Caco-2 (cell line): ENCODE results near the gene SPATC1L. TPM values are rescaled to one million over a fixed set of nuclear protein-coding genes. Genes with fewer than 3 reads are reported as not detected.

Experiments
- BruUV-seq: library from RNA; stranded (reverse); fragments of 400-500 nt; replicated peaks from 2 replicates; lab custom pipeline; 2021; lab: Mats Ljungman, UMichigan
- CTCF ChIA-PET: fragments of 300-600 bp; sonication (Branson Sonifier 250); formaldehyde crosslinking; loops from one replicate; lab custom pipeline; 2022; ENCODE audit warnings: antibody characterized with exemption; lab: Charles Lee
- POLR2A ChIA-PET: fragments of 300-600 bp; sonication (Branson Sonifier 250); formaldehyde crosslinking; loops from one replicate; lab custom pipeline; 2022; ENCODE audit warnings: antibody characterized with exemption; lab: Charles Lee
- DNase-seq, 2 experiments: peaks; one replicate each; pipeline versions ENCODE4 v3.0.0 to v3.0.0-alpha.2; 2020 to 2022
- H3K27me3 ChIP-seq: replicated peaks from 2 replicates; pipeline ENCODE4 v1.6.0; 2011; ENCODE audit warnings: low read length; ENCODE audit not compliant: control insufficient read depth, insufficient read depth
- H3K36me3 ChIP-seq: 2 replicates; pipeline ENCODE4 v1.5.1; 2011; ENCODE audit warnings: low read length; ENCODE audit not compliant: control insufficient read depth, insufficient read depth
- H3K4me1 ChIP-seq: fragments of 250-450 bp; sonication (Bioruptor Pico); 2 replicates; pipeline ENCODE4 v1.5.1; 2020; ENCODE audit warnings: mild to moderate bottlenecking
- H3K4me3 ChIP-seq: 2 replicates; pipeline ENCODE4 v1.5.1; 2011; ENCODE audit warnings: low read depth, mild to moderate bottlenecking, control low read depth, low read length
- H3K9me3 ChIP-seq: fragments of 250-450 bp; sonication (Bioruptor Pico); 2 replicates; pipeline ENCODE4 v1.5.1; 2020; ENCODE audit warnings: mild to moderate bottlenecking, moderate library complexity
- H3K27ac Mint-ChIP-seq: one replicate; pipeline ENCODE4 v1.8.0; 2022; ENCODE audit warnings: mixed read lengths; ENCODE audit not compliant: unreplicated experiment
- H3K27me3 Mint-ChIP-seq: one replicate; pipeline ENCODE4 v1.8.0; 2022; ENCODE audit warnings: mixed read lengths; ENCODE audit not compliant: insufficient read depth, unreplicated experiment
- H3K36me3 Mint-ChIP-seq: one replicate; pipeline ENCODE4 v1.8.0; 2022; ENCODE audit warnings: mild to moderate bottlenecking, mixed read lengths; ENCODE audit not compliant: insufficient read depth, unreplicated experiment
- H3K4me1 Mint-ChIP-seq: one replicate; pipeline ENCODE4 v1.8.0; 2022; ENCODE audit warnings: low read depth, mixed read lengths; ENCODE audit not compliant: unreplicated experiment
- H3K4me3 Mint-ChIP-seq: one replicate; pipeline ENCODE4 v1.8.0; 2022; ENCODE audit warnings: mild to moderate bottlenecking, moderate library complexity, mixed read lengths; ENCODE audit not compliant: unreplicated experiment
- H3K9me3 Mint-ChIP-seq: one replicate; pipeline ENCODE4 v1.8.0; 2022; ENCODE audit warnings: mixed read lengths; ENCODE audit not compliant: unreplicated experiment
- CTCF ChIP-seq, 2 experiments: fragments of 200-600 bp in 1 of 2; IDR thresholded peaks; 1 replicate in 1 of 2; 2 replicates in 1 of 2; pipeline versions ENCODE4 v1.5.1 to v1.8.0; 2011 to 2022; ENCODE audit warnings: antibody characterized with exemption in 1 of 2, control low read depth in 1 of 2, inconsistent platforms in 1 of 2, low read depth in 1 of 2, low read length in 1 of 2, mild to moderate bottlenecking in 1 of 2, moderate library complexity in 1 of 2; ENCODE audit not compliant: insufficient read depth in 1 of 2, severe bottlenecking in 1 of 2, unreplicated experiment in 1 of 2
- intact Hi-C: fragments of 100-400 bp; cut with micrococcal nuclease; formaldehyde crosslinking; loops from one replicate; pipeline ENCODE4 v1.10.0; 2022; ENCODE audit not compliant: unreplicated experiment
- total RNA-seq: library from RNA; stranded (reverse); gene quantifications from 2 replicates; pipeline ENCODE4 v1.2.3, GENCODE V29; 2022

Gene SPATC1L
- total RNA-seq, 1 experiment from 2014 or later = 3.1 TPM

GRCh38 chr21:46219591-46220239, 35.5 kb upstream of the SPATC1L start:
- no TSS peak for BruUV-seq
- Histone ChIP-seq H3K9me3 (no peaks in the 10 kb centered on the region), H3K4me1 (peaks cover 5% of the 10 kb centered on the region; the same call in 1 of the 2 replicates), H3K27me3 (no peaks in the 10 kb centered on the region), H3K4me3 (no peak overlapping the region), H3K36me3 (no peaks in the 10 kb centered on the region; the same call in 1 of the 2 replicates)
- H3K4me3 Mint-ChIP-seq = no peak overlapping the region
- no peaks in the 10 kb centered on the region for H3K9me3 Mint-ChIP-seq
- CTCF ChIA-PET = no interaction called here
- POLR2A ChIA-PET = no interaction called here
- H3K27ac Mint-ChIP-seq = no peak overlapping the region
- intact Hi-C loops = loop anchor here (10.0 kb wide), 1 partner anchor 75 kb away; no protein-coding TSS in a partner anchor
- H3K27me3 Mint-ChIP-seq = no peaks in the 10 kb centered on the region
- H3K36me3 Mint-ChIP-seq = peaks cover 50% of the 10 kb centered on the region
- H3K4me1 Mint-ChIP-seq = peaks cover 8% of the 10 kb centered on the region
- no peak for TF ChIP-seq CTCF (IDR thresholded peaks at IDR 0.05; ENCODE audit: insufficient read depth in 1 of 2, low read depth in 1 of 2, low read length in 1 of 2, severe bottlenecking in 1 of 2, unreplicated experiment in 1 of 2)
- no peak for DNase-seq

- no peaks in the 10 kb centered on the region for H3K4me1 ChIP-seq
- no peak overlapping the region for H3K27ac Mint-ChIP-seq
- no peak for DNase-seq
- no peaks in the 10 kb centered on the region for H3K9me3 ChIP-seq
- intact Hi-C loops = no loop called here
- H3K27me3 Mint-ChIP-seq = no peaks in the 10 kb centered on the region
- peaks cover 2% of the 10 kb centered on the region for H3K4me1 Mint-ChIP-seq
- H3K4me3 ChIP-seq = no peak overlapping the region
- H3K4me3 Mint-ChIP-seq = no peak overlapping the region
- BruUV-seq = no TSS peak
- ChIA-PET CTCF (no interaction called here), POLR2A (no interaction called here)
- no peaks in the 10 kb centered on the region for H3K9me3 Mint-ChIP-seq
- no peaks in the 10 kb centered on the region; the same call in 1 of the 2 replicates for H3K36me3 ChIP-seq
- no peak for TF ChIP-seq CTCF (IDR thresholded peaks at IDR 0.05; ENCODE audit: insufficient read depth in 1 of 2, low read depth in 1 of 2, low read length in 1 of 2, severe bottlenecking in 1 of 2, unreplicated experiment in 1 of 2)
- H3K27me3 ChIP-seq = no peaks in the 10 kb centered on the region
- peaks cover 50% of the 10 kb centered on the region for H3K36me3 Mint-ChIP-seq
Observed at GRCh38 chr21:46218906-46219590, 34.8 kb upstream of the SPATC1L start.

- H3K9me3 Mint-ChIP-seq = no peaks in the 10 kb centered on the region
- Histone ChIP-seq H3K4me1 (no peaks in the 10 kb centered on the region), H3K36me3 (no peaks in the 10 kb centered on the region; the same call in 1 of the 2 replicates), H3K27me3 (no peaks in the 10 kb centered on the region), H3K4me3 (no peak overlapping the region), H3K9me3 (no peaks in the 10 kb centered on the region)
- H3K36me3 Mint-ChIP-seq = peaks cover 49% of the 10 kb centered on the region
- no peaks in the 10 kb centered on the region for H3K4me1 Mint-ChIP-seq
- ChIA-PET POLR2A (no interaction called here), CTCF (no interaction called here)
- no peak for TF ChIP-seq CTCF (IDR thresholded peaks at IDR 0.05; ENCODE audit: insufficient read depth in 1 of 2, low read depth in 1 of 2, low read length in 1 of 2, severe bottlenecking in 1 of 2, unreplicated experiment in 1 of 2)
- intact Hi-C loops = no loop called here
- no peaks in the 10 kb centered on the region for H3K27me3 Mint-ChIP-seq
- no peak overlapping the region for H3K27ac Mint-ChIP-seq
- BruUV-seq = no TSS peak
- no peak for DNase-seq
- no peak overlapping the region for H3K4me3 Mint-ChIP-seq
Observed at GRCh38 chr21:46217511-46218196, 33.4 kb upstream of the SPATC1L start.
